Measurements from ENCODE around the gene HADH.

DNA sequence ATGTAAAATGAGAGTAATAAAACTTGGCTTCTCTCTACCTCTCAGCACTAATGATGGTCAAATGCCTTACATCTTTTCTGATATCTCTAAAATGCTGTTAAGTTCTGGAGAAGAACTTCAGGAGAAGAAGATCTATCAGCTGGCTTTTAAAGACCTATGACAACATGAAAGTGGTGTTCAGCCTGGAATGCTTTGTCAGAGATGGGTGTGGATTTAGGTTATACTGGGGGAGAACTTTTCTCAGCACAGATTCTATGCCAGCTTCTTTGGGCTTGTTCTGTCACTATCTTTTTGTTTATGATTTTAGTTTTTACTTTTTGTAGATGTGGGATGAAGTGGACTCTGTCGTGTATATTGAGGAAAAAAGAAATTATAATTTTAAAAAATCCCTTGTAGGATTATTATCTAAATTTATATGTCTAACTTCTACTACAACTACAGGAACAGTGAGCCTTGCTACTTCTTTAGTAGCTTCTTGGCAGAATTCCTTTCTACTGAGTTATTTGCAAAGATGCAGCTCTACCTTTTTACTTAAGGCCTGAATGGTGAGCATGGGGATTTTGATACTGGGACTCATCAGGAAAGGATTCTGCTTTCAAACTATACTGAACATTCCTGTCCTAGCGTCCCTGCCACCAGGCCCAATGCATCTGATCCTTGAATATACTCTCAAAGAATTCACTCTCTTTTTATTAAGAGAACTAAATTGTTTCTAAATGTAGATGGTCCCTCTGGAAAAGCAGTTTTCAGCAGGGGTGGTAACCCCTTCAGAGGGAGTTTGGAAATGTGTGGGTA is 38.7 kb upstream of the HADH start:
- no peak for TF ChIP-seq EZH2phosphoT487 (IDR thresholded peaks at IDR 0.05; ENCODE audit: borderline replicate concordance, low read length)
- TF ChIP-seq EZH2 (IDR thresholded peaks at IDR 0.05; ENCODE audit: low read length, unreplicated experiment) = no peak
- TF ChIP-seq, protein P1, sequence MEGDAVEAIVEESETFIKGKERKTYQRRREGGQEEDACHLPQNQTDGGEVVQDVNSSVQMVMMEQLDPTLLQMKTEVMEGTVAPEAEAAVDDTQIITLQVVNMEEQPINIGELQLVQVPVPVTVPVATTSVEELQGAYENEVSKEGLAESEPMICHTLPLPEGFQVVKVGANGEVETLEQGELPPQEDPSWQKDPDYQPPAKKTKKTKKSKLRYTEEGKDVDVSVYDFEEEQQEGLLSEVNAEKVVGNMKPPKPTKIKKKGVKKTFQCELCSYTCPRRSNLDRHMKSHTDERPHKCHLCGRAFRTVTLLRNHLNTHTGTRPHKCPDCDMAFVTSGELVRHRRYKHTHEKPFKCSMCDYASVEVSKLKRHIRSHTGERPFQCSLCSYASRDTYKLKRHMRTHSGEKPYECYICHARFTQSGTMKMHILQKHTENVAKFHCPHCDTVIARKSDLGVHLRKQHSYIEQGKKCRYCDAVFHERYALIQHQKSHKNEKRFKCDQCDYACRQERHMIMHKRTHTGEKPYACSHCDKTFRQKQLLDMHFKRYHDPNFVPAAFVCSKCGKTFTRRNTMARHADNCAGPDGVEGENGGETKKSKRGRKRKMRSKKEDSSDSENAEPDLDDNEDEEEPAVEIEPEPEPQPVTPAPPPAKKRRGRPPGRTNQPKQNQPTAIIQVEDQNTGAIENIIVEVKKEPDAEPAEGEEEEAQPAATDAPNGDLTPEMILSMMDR (conservative IDR thresholded peaks at IDR 0.05; ENCODE audit: low read depth, low read length) = no peak
